GM19238 (cell line): ENCODE measurements around the gene ZBTB9.
"Not testable (repeated sequence)": the region's sequence is repeated elsewhere in the genome, so short reads cannot be mapped to it uniquely, and the experiment has no call there.

Experiments
- DNase-seq: peaks from one replicate; pipeline ENCODE4 v3.0.0; 2011; ENCODE audit warnings: low spot score; ENCODE audit not compliant: insufficient read length

ZBTB9 gene

DNA sequence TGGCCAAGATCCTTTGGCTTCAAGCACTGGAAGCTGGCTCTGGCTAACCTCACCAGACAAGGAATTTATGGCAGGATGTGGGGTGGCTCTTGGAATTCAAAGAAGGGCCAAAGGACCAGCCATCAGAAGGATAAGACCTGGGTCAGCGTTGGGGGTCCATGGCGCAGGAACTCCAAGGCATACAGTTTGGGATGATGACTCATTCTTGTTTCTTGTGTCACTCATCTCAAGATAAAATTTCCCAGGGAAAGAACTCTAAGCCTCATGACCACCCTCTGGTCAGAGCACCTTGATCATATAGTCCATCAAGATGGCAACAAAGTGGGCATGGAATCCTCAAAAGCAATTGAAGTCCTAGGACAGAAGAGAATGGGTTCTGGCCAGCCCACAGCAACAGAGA lies 4.8 kb downstream of the ZBTB9 start:
- no peak for DNase-seq

DNA sequence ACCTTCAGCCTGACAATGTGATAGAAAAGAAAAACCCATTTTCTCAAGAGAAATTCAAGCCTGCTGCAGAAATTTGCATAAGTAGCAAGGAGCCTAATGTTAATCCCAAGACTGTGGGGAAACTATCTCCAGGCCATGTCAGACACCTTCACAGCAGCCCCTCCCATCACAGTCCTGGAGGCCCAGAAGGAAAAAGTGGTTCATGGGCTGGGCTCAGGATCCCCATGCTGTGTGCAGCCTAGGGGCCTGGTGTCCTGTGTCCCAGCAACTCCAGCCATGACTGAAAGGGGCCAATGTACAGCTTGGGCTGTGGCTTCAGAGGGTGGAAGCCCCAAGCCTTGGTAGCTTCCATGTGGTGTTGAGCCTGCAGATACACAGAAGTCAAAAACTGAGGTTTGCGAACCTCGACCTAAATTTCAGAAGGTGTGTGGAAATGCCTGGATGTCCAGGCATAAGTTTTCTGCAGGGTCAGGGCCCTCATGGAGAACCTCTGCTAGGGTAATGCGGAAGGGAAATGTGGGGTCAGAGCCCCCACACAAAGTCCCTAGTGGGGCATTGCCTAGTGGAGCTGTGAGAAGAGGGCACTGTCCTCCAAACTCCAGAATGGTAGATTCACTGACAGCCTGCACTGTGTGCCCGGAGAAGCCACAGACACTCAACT lies 11.8 kb downstream of the ZBTB9 start:
- DNase-seq, result no peak

DNA sequence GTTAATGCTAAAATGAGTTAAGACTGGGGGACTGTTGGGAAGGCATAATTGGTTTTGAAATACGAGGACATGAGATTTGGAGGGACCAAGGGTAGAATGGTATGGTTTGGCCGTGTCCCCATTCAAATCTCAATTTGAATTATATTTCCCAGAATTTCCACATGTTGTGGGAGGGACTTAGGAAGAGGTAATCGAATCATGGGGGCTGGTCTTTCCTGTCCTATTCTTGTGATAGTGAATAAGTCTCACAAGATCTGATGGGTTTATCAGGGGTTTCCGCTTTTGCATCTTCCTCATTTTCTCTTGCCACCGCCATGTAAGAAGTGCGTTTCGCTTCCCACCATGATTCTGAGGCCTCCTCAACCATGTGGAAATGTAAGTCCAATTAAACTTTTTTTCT lies 12.7 kb downstream of the ZBTB9 start:
- DNase-seq, result no peak

DNA sequence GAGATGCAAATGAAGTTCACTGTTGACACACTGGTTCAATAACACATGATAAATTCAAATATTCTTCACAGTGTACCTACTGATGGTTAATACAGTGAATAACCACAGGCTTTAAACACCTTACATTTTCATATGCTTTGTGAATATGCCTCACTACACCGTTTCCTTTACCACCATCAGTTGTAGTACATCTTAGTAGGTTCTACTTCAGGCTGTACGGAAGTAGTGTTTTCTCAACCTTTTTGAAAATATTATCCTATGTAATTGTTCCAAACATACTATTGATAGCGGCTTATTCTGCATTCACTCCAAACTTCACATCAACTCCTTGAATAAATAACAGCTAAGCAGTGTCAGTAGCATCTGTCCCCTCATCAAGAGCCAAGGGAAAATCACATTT lies 15.3 kb downstream of the ZBTB9 start:
- DNase-seq, result no peak

DNA sequence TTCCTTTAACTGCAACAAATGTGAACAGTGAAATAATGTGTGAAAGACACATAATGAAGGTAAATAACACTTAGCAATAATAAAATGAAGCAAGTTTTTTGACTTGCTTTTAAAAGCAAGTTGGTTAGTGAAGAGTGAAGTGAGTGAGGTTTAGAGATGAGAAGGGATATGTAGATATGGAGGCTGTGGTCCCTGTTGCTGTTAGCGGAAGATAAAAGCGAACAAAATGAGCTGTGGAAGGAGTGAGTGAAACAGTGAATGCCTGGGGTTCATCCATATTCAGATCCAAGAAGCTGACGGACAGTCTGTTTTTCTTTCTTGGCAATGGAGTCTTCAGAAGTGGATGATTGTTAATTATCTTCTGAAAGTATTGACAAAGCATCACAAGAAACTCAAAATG lies 23.5 kb downstream of the ZBTB9 start:
- DNase-seq, result no peak

DNA sequence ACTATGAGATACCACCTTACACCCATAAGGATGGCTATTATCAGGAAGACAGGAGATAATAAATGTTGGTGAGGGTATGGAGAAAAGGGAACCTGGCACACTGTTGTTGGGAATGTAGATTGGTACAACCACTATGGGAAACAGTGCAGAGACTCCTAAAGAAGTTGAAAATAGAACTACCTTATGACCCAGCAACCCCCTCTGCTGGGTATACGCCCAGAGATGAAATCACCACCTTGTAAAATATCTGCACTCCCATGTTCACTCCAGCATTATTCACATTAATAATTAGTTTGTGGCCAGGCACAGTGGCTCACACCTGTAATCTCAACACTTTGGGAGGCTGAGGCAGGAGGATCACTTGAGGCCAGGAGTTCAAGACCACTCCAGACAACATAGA lies 26.8 kb downstream of the ZBTB9 start:
- no peak for DNase-seq

DNA sequence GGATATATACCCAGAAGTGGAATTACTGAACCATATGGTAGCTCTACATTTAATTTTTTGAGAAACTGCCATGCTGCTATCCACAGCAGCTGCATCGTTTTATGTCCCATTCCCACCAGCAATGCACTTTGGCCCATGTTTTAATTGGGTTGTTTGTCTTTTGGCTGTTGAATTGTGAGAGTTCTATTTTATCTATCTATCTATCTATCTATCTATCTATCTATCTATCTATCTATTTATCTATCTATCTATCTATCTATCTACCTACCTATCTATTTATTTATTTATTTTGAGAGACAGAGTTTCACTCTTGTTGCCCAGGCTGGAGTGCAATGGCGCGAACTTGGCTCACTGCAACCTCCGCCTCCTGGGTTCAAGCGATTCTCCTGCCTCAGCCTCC lies 28.2 kb downstream of the ZBTB9 start:
- not testable (repeated sequence) for DNase-seq

DNA sequence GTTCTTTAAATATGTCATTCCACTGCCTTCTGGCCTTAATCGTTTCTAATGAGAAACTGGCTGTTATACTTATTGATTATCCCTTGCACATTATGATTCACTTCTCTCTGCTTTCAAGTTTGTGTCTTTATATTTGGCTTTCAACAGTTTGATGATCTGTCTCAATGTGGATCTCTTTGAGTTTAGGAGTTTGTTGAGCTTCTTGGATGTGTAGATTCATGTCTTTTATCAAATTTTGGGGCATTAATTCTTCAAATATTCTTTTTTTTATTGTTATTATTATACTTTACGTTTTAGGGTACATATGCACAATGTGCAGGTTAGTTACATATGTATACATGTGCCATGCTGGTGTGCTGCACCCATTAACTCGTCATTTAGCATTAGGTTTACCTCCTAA lies 29.3 kb downstream of the ZBTB9 start:
- DNase-seq, result no peak

DNA sequence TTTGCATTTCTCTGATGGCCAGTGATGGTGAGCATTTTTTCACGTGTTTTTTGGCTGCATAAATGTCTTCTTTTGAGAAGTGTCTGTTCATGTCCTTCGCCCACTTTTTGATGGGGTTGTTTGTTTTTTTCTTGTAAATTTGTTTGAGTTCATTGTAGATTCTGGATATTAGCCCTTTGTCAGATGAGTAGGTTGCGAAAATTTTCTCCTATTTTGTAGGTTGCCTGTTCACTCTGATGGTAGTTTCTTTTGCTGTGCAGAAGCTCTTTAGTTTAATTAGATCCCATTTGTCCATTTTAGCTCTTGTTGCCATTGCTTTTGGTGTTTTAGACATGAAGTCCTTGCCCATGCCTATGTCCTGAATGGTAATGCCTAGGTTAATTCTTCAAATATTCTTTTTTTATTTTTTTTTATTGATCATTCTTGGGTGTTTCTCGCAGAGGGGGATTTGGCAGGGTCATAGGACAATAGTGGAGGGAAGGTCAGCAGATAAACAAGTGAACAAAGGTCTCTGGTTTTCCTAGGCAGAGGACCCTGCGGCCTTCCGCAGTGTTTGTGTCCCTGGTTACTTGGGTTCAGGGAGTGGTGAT lies 30.4 kb downstream of the ZBTB9 start:
- not testable (repeated sequence) for DNase-seq

DNA sequence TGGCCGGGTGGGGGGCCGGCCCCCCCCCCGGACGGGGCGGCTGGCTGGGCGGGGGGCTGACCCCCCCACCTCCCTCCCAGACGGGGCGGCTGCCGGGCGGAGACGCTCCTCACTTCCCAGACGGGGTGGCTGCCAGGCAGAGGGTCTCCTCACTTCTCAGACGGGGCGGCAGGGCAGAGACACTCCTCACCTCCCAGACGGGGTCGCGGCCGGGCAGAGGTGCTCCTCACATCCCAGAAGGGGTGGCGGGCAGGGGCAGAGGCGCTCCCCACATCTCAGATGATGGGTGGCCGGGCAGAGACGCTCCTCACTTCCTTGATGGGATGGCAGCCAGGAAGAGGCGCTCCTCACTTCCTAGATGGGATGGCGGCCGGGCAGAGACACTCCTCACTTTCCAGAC lies 31.3 kb downstream of the ZBTB9 start:
- DNase-seq, result not testable (repeated sequence)

DNA sequence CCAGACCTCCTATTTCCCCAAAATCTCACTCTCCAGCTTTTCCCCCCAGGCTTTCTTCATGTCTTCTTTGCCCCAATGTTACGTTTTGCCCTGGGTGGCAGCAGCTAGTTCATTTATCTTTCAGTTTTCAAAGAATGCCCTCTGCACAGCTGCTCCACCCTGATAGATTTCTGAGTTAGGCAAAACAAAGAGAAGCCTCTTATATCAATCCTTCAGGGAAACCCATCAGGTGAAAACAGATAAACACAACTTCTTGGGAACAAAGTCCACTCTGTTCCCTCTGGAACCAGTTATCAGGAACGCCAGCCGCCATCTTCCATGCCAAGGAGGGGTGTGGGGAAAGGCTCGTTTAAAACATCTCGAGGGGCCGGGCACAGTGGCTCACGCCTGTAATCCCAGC lies 34.0 kb downstream of the ZBTB9 start:
- no peak for DNase-seq

DNA sequence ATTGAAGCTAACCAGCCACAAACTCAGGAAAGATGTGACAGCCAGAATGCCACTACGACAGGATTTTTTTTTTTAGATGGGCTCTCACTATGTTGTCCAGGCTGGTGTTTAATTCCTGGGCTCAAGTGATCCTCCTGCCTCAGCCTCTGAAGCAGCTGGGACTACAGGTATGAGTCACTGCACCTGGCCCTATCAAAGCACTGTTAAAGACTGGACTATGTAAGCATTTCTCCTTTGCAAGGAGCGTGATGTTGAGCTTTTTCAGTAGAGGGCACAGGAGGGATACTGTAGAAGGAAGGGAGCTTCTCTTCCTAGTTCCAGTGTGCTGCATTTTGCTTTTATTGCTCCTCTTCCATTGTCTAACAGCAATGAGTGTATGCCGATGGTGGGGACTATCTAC lies 35.8 kb downstream of the ZBTB9 start:
- DNase-seq, result no peak

DNA sequence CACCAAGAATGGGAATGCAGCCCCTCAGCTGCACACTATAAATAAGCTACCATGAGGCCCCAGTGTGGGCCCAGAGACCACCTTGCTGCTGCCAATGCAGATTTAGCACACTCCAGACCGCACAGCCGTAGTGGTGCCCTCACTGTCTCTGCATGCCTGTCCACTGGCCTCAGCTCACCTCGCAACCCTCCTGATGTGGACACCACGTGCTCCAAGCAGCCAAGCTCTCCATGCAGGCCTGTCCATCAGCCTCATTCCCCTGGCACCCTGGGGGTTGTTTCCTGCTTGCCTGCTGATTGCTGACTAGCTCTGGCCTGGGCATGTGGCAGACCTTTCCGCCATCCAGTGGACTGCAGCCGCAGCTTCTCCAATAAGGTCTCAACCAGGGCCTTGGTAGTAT lies 36.2 kb downstream of the ZBTB9 start:
- DNase-seq, result no peak

DNA sequence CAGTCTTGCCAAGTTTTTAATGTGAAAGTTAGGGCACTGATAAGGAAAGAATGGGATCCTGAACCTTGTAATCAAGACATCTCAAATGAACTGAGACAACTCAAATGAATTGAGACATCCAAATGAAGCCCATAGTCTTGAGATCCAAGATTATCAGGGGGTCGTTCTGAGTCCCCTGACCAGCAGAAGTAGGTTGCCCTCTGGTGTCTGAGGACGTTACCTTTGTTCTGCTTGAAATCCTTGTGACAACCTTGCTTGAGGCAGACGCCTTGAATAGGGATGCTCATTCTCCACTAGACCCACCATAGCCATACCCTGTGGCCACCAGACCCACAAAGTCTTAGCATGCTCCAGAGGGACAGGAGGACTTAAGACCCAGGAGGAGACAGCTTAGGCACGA lies 37.7 kb downstream of the ZBTB9 start:
- DNase-seq, result no peak

DNA sequence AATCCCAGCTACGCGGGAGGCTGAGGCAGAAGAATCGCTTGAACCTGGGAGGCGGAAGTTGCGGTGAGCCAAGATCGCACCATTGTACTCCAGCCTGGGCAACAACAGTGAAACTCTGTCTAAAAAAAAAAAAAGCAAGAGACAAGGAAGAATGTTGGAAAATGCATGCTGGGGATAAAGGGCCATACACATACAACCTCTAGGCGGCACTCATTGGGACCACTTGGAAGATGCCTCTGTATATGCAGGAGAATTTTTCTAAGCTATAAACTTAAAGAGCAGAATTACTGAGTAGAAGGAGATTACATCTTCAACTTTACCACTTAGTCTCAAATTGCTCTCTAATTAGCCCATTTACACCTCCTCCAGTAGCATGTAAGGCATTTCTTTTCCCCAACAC lies 42.8 kb downstream of the ZBTB9 start:
- DNase-seq, result no peak

DNA sequence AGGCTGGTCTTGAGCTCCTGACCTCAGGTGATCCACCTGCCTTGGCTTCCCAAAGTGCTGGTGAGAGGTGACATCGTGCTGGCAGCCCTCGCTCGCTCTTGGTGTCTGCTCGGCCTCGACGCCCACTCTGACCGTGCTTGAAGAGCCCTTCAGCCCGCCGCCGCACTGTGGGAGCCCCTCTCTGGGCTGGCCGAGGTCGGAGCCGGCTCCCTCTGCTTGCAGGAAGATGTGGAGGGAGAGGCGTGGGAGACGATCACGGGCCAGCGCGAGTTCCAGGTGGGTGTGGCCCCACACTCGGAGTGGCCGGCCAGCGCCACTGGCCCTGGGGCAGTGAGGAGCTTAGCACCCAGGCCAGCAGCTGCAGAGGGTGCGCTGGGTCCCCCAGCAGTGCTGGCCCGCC lies 48.1 kb downstream of the ZBTB9 start:
- DNase-seq, result no peak

DNA sequence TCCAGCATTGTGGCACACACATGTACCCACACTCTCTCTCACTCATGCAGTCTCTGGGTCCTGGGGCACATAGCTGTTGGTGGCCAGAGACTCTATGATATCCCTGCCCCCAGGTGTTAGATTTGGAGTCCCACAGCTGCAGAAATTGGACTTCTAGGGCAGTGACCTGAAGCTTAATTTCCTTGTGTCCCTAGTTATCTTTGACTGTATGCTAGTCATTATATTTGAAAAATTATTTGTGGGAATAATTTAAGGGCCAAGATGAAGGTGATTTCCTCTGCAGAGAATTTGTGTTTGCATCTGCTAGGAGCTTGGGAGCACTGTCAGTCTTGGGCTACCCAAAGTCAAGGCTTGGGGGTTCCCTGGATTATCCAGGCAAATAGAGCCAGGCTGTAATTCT lies 50.1 kb downstream of the ZBTB9 start:
- no peak for DNase-seq

DNA sequence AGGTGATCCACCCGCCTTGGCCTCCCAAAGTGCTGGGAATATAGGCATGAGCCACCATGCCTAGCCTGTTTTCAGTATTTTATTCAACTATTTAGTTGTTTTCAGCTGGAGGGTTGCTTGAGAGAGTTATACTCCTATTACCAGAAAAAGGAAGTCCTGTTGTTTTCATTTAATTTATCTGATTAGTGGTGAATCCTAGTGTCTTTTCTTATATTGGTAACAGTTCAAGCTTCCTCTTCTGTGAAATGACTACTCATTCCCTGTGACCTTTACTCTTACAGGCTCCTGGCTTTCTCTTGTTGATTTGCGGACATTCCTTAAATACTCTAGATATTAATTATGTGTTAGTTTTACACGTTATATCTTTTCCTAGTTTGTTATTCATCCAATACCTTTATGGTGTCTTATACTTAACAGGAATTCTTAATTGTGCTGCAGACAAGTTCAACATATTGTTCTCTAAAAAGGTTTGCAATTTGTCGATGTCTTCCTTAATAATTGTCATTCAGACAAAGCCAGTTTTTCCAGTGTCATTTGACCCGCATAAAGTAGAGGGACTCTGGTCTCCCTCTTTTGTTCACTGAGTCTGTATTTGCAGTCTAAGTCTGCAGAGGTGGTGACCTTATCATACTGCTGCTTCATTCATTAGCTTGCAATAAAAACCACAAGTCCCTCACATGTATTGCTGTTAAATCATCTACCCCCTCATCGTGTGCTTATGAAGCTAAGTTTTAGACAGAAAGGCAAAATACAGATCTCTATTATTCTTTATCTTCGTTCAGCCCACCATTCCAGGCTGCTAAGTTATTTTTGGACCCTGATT lies 51.4 kb downstream of the ZBTB9 start:
- DNase-seq, result no peak
